Measurements from ENCODE around the gene FLNC. TPM values are rescaled to one million over a fixed set of nuclear protein-coding genes. Genes with fewer than 3 reads are reported as not detected.

The FLNC gene
- total and polyA plus RNA-seq, 5 donors from 2014 or later: not detected

- Histone ChIP-seq H3K27me3 (ENCODE audit: control insufficient read depth, insufficient read depth, low read length) (no peaks in the 10 kb centered on the region), H3K36me3 (ENCODE audit: control insufficient read depth, insufficient read depth, low read length) (no peaks in the 10 kb centered on the region), H3K4me1 (ENCODE audit: control insufficient read depth, insufficient read depth, low read length, poor library complexity, severe bottlenecking) (peaks cover 20% of the 10 kb centered on the region), H3K9me3 (ENCODE audit: control insufficient read depth in 2 of 2, low read length in 2 of 2) (no peaks in the 10 kb centered on the region), H3K27ac (ENCODE audit: insufficient read depth, low read length, poor library complexity, severe bottlenecking) (no peak overlapping the region), H3K4me3 (ENCODE audit: low read depth, low read length) (no peak overlapping the region)
- ATAC-seq (ENCODE audit: low read depth in 2 of 2) (no peak), DNase-seq (no peak)
- H3K36me3 Mint-ChIP-seq: no peaks in the 10 kb centered on the region
- no peaks in the 10 kb centered on the region for H3K9me3 Mint-ChIP-seq
- no peak overlapping the region for H3K27ac Mint-ChIP-seq
- peaks cover 20% of the 10 kb centered on the region for H3K27me3 Mint-ChIP-seq
- no peak overlapping the region for H3K4me3 Mint-ChIP-seq
- H3K4me1 Mint-ChIP-seq: peaks cover 0 to 12% (median 6%) of the 10 kb centered on the region in 4 donors
These were observed 43.0 kb downstream of the FLNC start for GRCh38 chr7:128873234-128873633.

DNA sequence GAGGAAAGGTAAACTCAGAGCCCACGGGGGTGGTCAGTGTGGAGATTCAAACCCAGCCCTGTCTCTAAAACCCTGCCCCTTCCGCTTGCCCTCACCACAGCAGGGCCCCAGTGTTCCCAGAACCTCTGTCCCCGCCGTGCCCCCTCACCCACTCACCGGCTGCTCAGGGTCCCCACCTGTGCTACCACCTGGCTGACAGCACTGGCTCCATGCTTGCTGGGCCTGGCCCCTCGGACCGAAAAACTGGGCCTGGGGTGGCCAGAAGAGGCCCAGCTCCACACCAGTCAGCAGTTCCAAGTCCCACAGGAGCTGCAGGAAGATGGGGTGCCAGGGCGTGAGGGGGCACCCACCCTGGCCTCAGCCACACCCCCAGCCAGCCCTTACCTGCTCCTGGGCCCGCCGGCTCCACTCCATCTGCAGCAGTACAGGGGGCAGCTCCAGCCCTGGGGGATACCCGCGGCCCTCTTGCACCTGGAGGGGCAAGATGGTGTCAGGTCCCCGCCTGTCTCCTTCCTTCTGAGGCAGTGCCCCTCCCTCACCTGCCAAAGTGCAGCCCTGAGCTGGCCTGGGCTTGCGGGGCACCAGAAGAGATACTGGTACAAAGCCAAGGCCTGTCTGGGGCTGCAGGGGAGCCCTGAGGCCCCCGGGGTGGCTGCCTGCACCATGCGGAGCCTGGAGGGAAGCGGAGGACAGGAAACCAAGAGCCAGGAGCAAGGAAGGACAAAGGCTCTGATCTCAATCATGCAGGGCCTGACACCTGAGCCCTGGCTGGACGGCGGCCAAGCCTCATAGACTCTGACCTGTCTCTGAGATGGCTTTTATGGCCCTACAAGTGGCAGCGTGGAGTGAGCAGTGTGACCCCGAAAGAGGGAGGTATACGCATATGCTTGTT is 44.2 kb downstream of the FLNC start:
- no peaks in the 10 kb centered on the region for H3K36me3 Mint-ChIP-seq
- H3K27me3 Mint-ChIP-seq: peaks cover 20% of the 10 kb centered on the region
- no peaks in the 10 kb centered on the region for H3K27me3 ChIP-seq (ENCODE audit: control insufficient read depth, insufficient read depth, low read length)
- no peak overlapping the region for H3K27ac Mint-ChIP-seq
- peaks cover 0 to 7% (median 6%) of the 10 kb centered on the region in 4 donors for H3K4me1 Mint-ChIP-seq
- H3K4me3 ChIP-seq (ENCODE audit: low read depth, low read length): no peak overlapping the region
- H3K4me3 Mint-ChIP-seq: peak overlapping the region in 1 of 4 donors; percentile 63
- ATAC-seq (ENCODE audit: low read depth in 2 of 2) (no peak), DNase-seq (no peak)
- no peaks in the 10 kb centered on the region for H3K36me3 ChIP-seq (ENCODE audit: control insufficient read depth, insufficient read depth, low read length)
- H3K4me1 ChIP-seq (ENCODE audit: control insufficient read depth, insufficient read depth, low read length, poor library complexity, severe bottlenecking): peaks cover 11% of the 10 kb centered on the region
- H3K27ac ChIP-seq (ENCODE audit: insufficient read depth, low read length, poor library complexity, severe bottlenecking): no peak overlapping the region
- H3K9me3 ChIP-seq (ENCODE audit: control insufficient read depth in 2 of 2, low read length in 2 of 2): no peaks in the 10 kb centered on the region
- no peaks in the 10 kb centered on the region for H3K9me3 Mint-ChIP-seq

DNA sequence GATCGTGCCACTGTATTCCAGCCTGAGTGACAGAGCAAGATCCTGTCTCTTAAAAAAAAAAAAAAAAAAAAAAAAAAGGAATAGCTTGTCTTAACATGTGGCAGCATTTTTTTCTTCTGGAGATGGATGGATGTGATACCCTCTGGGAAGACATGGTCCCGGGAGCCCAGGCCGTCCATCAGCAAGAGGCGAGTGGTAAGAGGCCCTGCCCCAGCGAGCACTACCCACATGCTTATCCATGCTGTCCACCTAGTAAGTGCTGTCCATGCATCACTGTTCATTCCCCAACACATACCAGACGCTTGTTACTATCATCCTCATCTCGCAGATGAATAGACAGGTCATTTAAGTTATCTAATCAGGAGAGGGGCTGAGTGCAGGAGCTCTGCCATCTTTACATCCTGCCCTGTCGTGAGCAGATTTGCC is 45.3 kb downstream of the FLNC start:
- no peaks in the 10 kb centered on the region for H3K36me3 Mint-ChIP-seq
- peaks cover 0 to 4% (median 1%) of the 10 kb centered on the region in 4 donors for H3K4me1 Mint-ChIP-seq
- H3K4me3 Mint-ChIP-seq: no peak overlapping the region
- H3K9me3 ChIP-seq (ENCODE audit: control insufficient read depth in 2 of 2, low read length in 2 of 2): no peaks in the 10 kb centered on the region
- H3K4me3 ChIP-seq (ENCODE audit: low read depth, low read length): no peak overlapping the region
- no peak for DNase-seq
- H3K27ac ChIP-seq (ENCODE audit: insufficient read depth, low read length, poor library complexity, severe bottlenecking): no peak overlapping the region
- no peak for ATAC-seq (ENCODE audit: low read depth in 2 of 2)
- no peak overlapping the region for H3K27ac Mint-ChIP-seq
- no peaks in the 10 kb centered on the region for H3K9me3 Mint-ChIP-seq
- H3K27me3 ChIP-seq (ENCODE audit: control insufficient read depth, insufficient read depth, low read length): no peaks in the 10 kb centered on the region
- no peaks in the 10 kb centered on the region for H3K4me1 ChIP-seq (ENCODE audit: control insufficient read depth, insufficient read depth, low read length, poor library complexity, severe bottlenecking)
- H3K27me3 Mint-ChIP-seq: peaks cover 15% of the 10 kb centered on the region
- no peaks in the 10 kb centered on the region for H3K36me3 ChIP-seq (ENCODE audit: control insufficient read depth, insufficient read depth, low read length)

DNA sequence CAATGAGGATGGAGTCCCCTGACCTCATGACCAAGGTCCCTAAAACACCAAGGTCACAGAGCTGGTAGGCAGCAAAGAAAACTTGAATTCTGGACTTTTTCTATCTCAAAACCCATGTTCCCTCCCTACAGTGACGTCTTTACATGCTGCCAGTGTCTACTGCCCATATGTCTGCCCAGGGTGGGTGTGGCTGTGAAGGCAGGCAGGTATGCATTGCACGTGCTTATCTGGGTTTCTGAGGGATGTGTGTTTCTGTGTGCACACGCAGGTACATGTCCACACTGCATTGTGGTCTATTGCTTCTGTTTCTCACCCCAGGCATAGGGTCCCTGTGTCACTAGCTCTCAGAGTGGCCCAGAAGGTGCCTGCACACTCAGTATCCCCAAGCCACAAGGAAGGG is 45.9 kb downstream of the FLNC start:
- peaks cover 0 to 2% (median 0%) of the 10 kb centered on the region in 7 donors for H3K9me3 Mint-ChIP-seq
- H3K36me3 Mint-ChIP-seq: no peaks in the 10 kb centered on the region
- no peak overlapping the region for H3K4me3 Mint-ChIP-seq
- H3K27ac Mint-ChIP-seq: no peak overlapping the region
- H3K27me3 Mint-ChIP-seq: peaks cover 10% of the 10 kb centered on the region
- Histone ChIP-seq H3K9me3 (ENCODE audit: control insufficient read depth in 2 of 2, low read length in 2 of 2) (no peaks in the 10 kb centered on the region), H3K4me1 (ENCODE audit: control insufficient read depth, insufficient read depth, low read length, poor library complexity, severe bottlenecking) (no peaks in the 10 kb centered on the region), H3K36me3 (ENCODE audit: control insufficient read depth, insufficient read depth, low read length) (no peaks in the 10 kb centered on the region), H3K27me3 (ENCODE audit: control insufficient read depth, insufficient read depth, low read length) (no peaks in the 10 kb centered on the region), H3K4me3 (ENCODE audit: low read depth, low read length) (no peak overlapping the region), H3K27ac (ENCODE audit: insufficient read depth, low read length, poor library complexity, severe bottlenecking) (no peak overlapping the region)
- ATAC-seq (ENCODE audit: low read depth in 2 of 2): no peak
- DNase-seq: no peak
- H3K4me1 Mint-ChIP-seq: peaks cover 0 to 4% (median 0%) of the 10 kb centered on the region in 4 donors

GRCh38 chr7:128876586-128876977 is 46.4 kb downstream of the FLNC start:
- ATAC-seq (ENCODE audit: low read depth in 2 of 2) (no peak), DNase-seq (no peak)
- Histone ChIP-seq H3K36me3 (ENCODE audit: control insufficient read depth, insufficient read depth, low read length) (no peaks in the 10 kb centered on the region), H3K4me3 (ENCODE audit: low read depth, low read length) (no peak overlapping the region), H3K4me1 (ENCODE audit: control insufficient read depth, insufficient read depth, low read length, poor library complexity, severe bottlenecking) (no peaks in the 10 kb centered on the region), H3K27ac (ENCODE audit: insufficient read depth, low read length, poor library complexity, severe bottlenecking) (no peak overlapping the region), H3K27me3 (ENCODE audit: control insufficient read depth, insufficient read depth, low read length) (no peaks in the 10 kb centered on the region), H3K9me3 (ENCODE audit: control insufficient read depth in 2 of 2, low read length in 2 of 2) (no peaks in the 10 kb centered on the region)
- peaks cover 0 to 2% (median 0%) of the 10 kb centered on the region in 7 donors for H3K9me3 Mint-ChIP-seq
- peaks cover 7% of the 10 kb centered on the region for H3K27me3 Mint-ChIP-seq
- no peak overlapping the region for H3K4me3 Mint-ChIP-seq
- no peak overlapping the region for H3K27ac Mint-ChIP-seq
- H3K36me3 Mint-ChIP-seq: no peaks in the 10 kb centered on the region
- peaks cover 0 to 4% (median 0%) of the 10 kb centered on the region in 4 donors for H3K4me1 Mint-ChIP-seq

DNA sequence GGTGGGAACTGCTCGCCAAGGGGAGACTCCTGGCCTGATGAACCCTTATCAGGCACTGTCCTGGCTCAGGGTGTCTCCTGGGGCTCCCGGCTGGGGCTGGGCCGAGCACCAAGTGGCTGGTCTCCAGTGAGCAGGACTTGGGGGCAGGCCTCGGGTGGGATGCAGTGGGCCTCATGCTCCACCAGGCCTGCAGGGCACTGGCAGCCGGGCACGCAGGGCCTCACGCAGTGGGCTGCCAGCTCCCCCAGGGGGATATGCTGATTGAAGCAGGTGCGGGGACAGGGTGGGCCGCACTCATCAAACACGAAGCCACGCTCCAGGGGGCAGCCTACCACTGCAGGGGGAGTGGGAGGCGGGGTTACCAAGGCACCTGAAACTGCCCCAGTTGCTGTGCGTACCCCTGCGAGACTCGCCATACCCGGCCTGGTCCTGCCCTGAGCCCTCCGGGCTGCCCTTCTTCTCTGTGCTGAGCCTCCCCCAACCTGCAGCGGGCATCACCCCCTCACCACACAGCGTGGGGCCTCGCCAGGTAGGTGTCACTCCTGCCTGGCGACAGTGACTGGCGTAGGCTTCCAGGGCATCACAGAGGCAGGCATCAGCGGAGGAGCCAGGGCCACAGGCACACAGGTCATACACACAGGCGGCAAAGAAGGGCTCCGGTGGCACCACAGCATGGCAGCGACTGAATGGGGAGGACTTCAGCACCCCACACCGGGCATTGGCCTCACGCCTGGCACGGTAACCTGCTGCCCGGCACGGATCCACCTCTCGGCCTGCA is 47.0 kb downstream of the FLNC start:
- Mint-ChIP-seq H3K4me3 (no peak overlapping the region), H3K4me1 (no peaks in the 10 kb centered on the region), H3K36me3 (no peaks in the 10 kb centered on the region), H3K9me3 (peaks cover 0 to 2% (median 0%) of the 10 kb centered on the region in 7 donors), H3K27ac (no peak overlapping the region), H3K27me3 (peaks cover under 1% of the 10 kb centered on the region)
- Histone ChIP-seq H3K27ac (ENCODE audit: insufficient read depth, low read length, poor library complexity, severe bottlenecking) (no peak overlapping the region), H3K4me1 (ENCODE audit: control insufficient read depth, insufficient read depth, low read length, poor library complexity, severe bottlenecking) (no peaks in the 10 kb centered on the region), H3K9me3 (ENCODE audit: control insufficient read depth in 2 of 2, low read length in 2 of 2) (no peaks in the 10 kb centered on the region), H3K4me3 (ENCODE audit: low read depth, low read length) (no peak overlapping the region), H3K36me3 (ENCODE audit: control insufficient read depth, insufficient read depth, low read length) (no peaks in the 10 kb centered on the region), H3K27me3 (ENCODE audit: control insufficient read depth, insufficient read depth, low read length) (no peaks in the 10 kb centered on the region)
- DNase-seq (no peak), ATAC-seq (ENCODE audit: low read depth in 2 of 2) (no peak)

- H3K9me3 ChIP-seq (ENCODE audit: control insufficient read depth in 2 of 2, low read length in 2 of 2): no peaks in the 10 kb centered on the region
- H3K9me3 Mint-ChIP-seq: peaks cover 0 to 2% (median 0%) of the 10 kb centered on the region in 7 donors
- H3K36me3 Mint-ChIP-seq: no peaks in the 10 kb centered on the region
- H3K27ac Mint-ChIP-seq: no peak overlapping the region
- no peaks in the 10 kb centered on the region for H3K4me1 ChIP-seq (ENCODE audit: control insufficient read depth, insufficient read depth, low read length, poor library complexity, severe bottlenecking)
- no peaks in the 10 kb centered on the region for H3K36me3 ChIP-seq (ENCODE audit: control insufficient read depth, insufficient read depth, low read length)
- no peaks in the 10 kb centered on the region for H3K27me3 ChIP-seq (ENCODE audit: control insufficient read depth, insufficient read depth, low read length)
- H3K4me1 Mint-ChIP-seq: no peaks in the 10 kb centered on the region
- H3K4me3 ChIP-seq (ENCODE audit: low read depth, low read length): no peak overlapping the region
- no peak overlapping the region for H3K4me3 Mint-ChIP-seq
- no peaks in the 10 kb centered on the region for H3K27me3 Mint-ChIP-seq
- no peak overlapping the region for H3K27ac ChIP-seq (ENCODE audit: insufficient read depth, low read length, poor library complexity, severe bottlenecking)
- DNase-seq (no peak), ATAC-seq (ENCODE audit: low read depth in 2 of 2) (no peak)
These were observed 47.5 kb downstream of the FLNC start for GRCh38 chr7:128877756-128878120.

Data from CD4-positive, CD25-positive, alpha-beta regulatory T cell (primary cell).